Ovary (tissue), 9 donors: Measurements from ENCODE around the gene PSG4. TPM values are rescaled to one million over a fixed set of nuclear protein-coding genes. Genes with fewer than 3 reads are reported as not detected.

ENCODE experiments used
- DNase-seq, 5 donors: peaks; one replicate each; pipeline ENCODE4 v3.0.0-alpha.2; 2019 to 2020
- H3K27ac ChIP-seq, 2 donors: fragments of 200-600 bp; one replicate each; pipeline versions ENCODE4 v1.5.1 to v1.8.0; 2019 to 2022
- H3K27me3 ChIP-seq: fragments of 200-600 bp; one replicate; pipeline ENCODE4 v1.8.0; 2022
- H3K36me3 ChIP-seq: fragments of 200-600 bp; sonication (generic); one replicate; pipeline ENCODE4 v1.5.1; 2019
- H3K4me1 ChIP-seq: one replicate; pipeline ENCODE4 v1.8.1; 2013; ENCODE audit warnings: mild to moderate bottlenecking, moderate library complexity; ENCODE audit not compliant: insufficient read depth
- H3K4me3 ChIP-seq: fragments of 200-600 bp; sonication (generic); one replicate; pipeline ENCODE4 v1.5.1; 2017
- H3K9me3 ChIP-seq, 2 donors: fragments of 200-600 bp in 1 of 2; sonication (generic) in 1 of 2; one replicate each; pipeline versions ENCODE4 v1.5.1 to v1.8.1; 2013 to 2019; ENCODE audit warnings: mild to moderate bottlenecking in 1 of 2, moderate library complexity in 1 of 2
- CTCF ChIP-seq, 3 donors: fragments of 450-650 bp in 2 of 3; fragments of 200-600 bp in 1 of 3; IDR thresholded peaks; one replicate each; pipeline versions ENCODE4 v1.5.1 to v1.8.0; 2016 to 2022; ENCODE audit warnings: antibody characterized with exemption in 3 of 3, mild to moderate bottlenecking in 1 of 3
- EP300 ChIP-seq: sonication (generic); formaldehyde crosslinking; IDR thresholded peaks from one replicate; pipeline ENCODE4 v1.6.1; 2017; ENCODE audit warnings: antibody characterized with exemption
- POLR2A ChIP-seq: fragments of 450-650 bp; IDR thresholded peaks from one replicate; pipeline ENCODE4 v1.6.1; 2017; ENCODE audit warnings: antibody characterized with exemption, mild to moderate bottlenecking, moderate library complexity
- WGBS, 3 donors: extraction: QIAGEN DNeasy Blood & Tissue Kit in 1 of 3; methylation state at CpG; one replicate each; pipeline versions ENCODE4 v1.1.5 to v1.1.7; 2013 to 2017; 5-methylcytosine and 5-hydroxymethylcytosine counted together
- intact Hi-C, 4 donors: fragments of 100-400 bp; cut with DNase I; formaldehyde crosslinking; loops; one replicate each; pipeline versions ENCODE4 v1.11.0 to v1.15.1; 2022 to 2023
- polyA plus RNA-seq, 2 donors: library from polyadenylated mRNA; stranded (reverse); fragments of 200-250 nt in 1 of 2; fragments of 350-450 nt in 1 of 2; fragmentation: Illumina TruSeq in 1 of 2; extraction: RNeasy Lipid Tissue Mini Kit (QIAGEN cat#74804) in 1 of 2; gene quantifications; one replicate each; pipeline ENCODE4 v1.2.3, GENCODE V29; 2013 to 2014
- total RNA-seq, 7 donors: library from RNA; depleted of rRNA in 2 of 7; stranded (reverse); fragments of >200 nt in 2 of 7; fragmentation: NEBNext Ultra II Directional in 3 of 7; extraction: Animal tissue kit (Norgen Biotek cat#: 25700) in 3 of 7; gene quantifications; one replicate each; pipeline versions ENCODE4 v1.1.0 to v1.2.4, GENCODE V29; 2016 to 2023
- donor health status: DM: no; HTN: no; CAD: no; lungs with moderate emphysema.
- donor health status: DM: no; HTN: no; CAD: no.
- donor health status: Bipolar disorder and iron deficiency.
- donor health status: DM: yes; HTN: yes; CAD: no.
- donor health status: DM: no; HTN: no; CAD: no.
- donor health status: DM: yes; HTN: yes; CAD: no.

PSG4 gene
- total and polyA plus RNA-seq, 9 donors, result not detected

DNA sequence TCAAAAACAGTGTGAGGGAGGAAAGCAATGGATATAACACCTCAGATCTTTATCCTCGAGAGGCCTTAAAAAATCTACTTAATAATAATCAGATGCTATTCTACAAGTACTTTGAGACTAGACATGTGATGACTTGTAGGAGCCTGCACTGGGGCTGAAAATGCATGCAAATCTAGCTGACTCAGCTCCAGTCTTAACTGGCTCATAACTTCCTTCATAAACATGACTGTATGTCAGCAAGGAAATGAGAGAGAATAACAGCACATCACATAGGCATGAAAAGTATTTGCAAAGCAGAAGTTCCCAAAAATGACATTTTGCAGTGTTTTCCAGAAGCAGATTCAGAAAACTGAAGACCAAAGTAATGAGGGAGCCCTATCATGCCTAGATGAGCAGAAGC is 57.2 kb downstream of the PSG4 start:
- Histone ChIP-seq H3K36me3 (no peaks in the 10 kb centered on the region), H3K4me1 (no peaks in the 10 kb centered on the region), H3K27me3 (no peaks in the 10 kb centered on the region), H3K9me3 (no peaks in the 10 kb centered on the region), H3K4me3 (no peak overlapping the region), H3K27ac (no peak overlapping the region)
- no peak for TF ChIP-seq CTCF (IDR thresholded peaks at IDR 0.05)
- no peak for TF ChIP-seq EP300
- TF ChIP-seq POLR2A, result no peak
- no peak for DNase-seq
- intact Hi-C loops, result no loop called here
- WGBS, 3 donors, result 45 to 66% (median 58%) methylated on average over 1 of the region's 1 CpG

Other genes starting within 250 kb of the PSG4 start
- gene PSG11, start 179.2 kb downstream of the PSG4 start, total RNA-seq, result not detected
- not detected for gene PSG11, start 179.2 kb downstream of the PSG4 start, polyA plus RNA-seq
- gene PSG2, start 122.9 kb downstream of the PSG4 start, total RNA-seq, result not detected
- not detected for gene PSG2, start 122.9 kb downstream of the PSG4 start, polyA plus RNA-seq
- not detected for gene PSG5, start 19.1 kb downstream of the PSG4 start, total RNA-seq
- gene PSG5, start 19.1 kb downstream of the PSG4 start, polyA plus RNA-seq, result not detected
- not detected for gene PSG9, start 63.9 kb upstream of the PSG4 start, total RNA-seq
- not detected for gene PSG9, start 63.9 kb upstream of the PSG4 start, polyA plus RNA-seq
- gene CD177, start 148.0 kb upstream of the PSG4 start, total RNA-seq, result under 1 TPM in 4 of 7 donors, not detected in 3; 0.12 to 0.55 (median 0.18) TPM
- under 1 TPM; 0.06 to 0.82 TPM for gene CD177, start 148.0 kb upstream of the PSG4 start, polyA plus RNA-seq
- not detected for gene TEX101, start 209.3 kb upstream of the PSG4 start, total RNA-seq
- gene TEX101, start 209.3 kb upstream of the PSG4 start, polyA plus RNA-seq, result not detected